Right ventricle myocardium inferior (tissue), 1 donor: Measurements from ENCODE around the gene PRND. TPM values are rescaled to one million over a fixed set of nuclear protein-coding genes. Genes with fewer than 3 reads are reported as not detected.
A peak's percentile ranks its signal among the peaks of the same experiment; 100 is the strongest.
"Not testable (repeated sequence)": the region's sequence is repeated elsewhere in the genome, so short reads cannot be mapped to it uniquely, and the experiment has no call there.

Source experiments
- ATAC-seq: fragments of 200-7000 bp; cut with Tn5 transposase; one replicate; pipeline ENCODE4 v1.9.1; 2020; ENCODE audit warnings: mild to moderate bottlenecking, moderate library complexity
- DNase-seq: peaks from one replicate; pipeline ENCODE4 v3.0.0; 2021; ENCODE audit errors: missing footprints
- intact Hi-C: fragments of 100-400 bp; cut with DNase I; formaldehyde crosslinking; loops from one replicate; pipeline ENCODE4 v1.11.0; 2022
- total RNA-seq: library from RNA; stranded (reverse); fragmentation: NEBNext Ultra II Directional; extraction: Animal tissue kit (Norgen Biotek cat#: 25700); gene quantifications from one replicate; pipeline ENCODE4 v1.2.1, GENCODE V29; 2021
- donor health status: DM: no; HTN: yes; CAD: no; lungs with severe emphysema.

PRND gene
- total RNA-seq, 1 donor from 2014 or later = not detected

DNA sequence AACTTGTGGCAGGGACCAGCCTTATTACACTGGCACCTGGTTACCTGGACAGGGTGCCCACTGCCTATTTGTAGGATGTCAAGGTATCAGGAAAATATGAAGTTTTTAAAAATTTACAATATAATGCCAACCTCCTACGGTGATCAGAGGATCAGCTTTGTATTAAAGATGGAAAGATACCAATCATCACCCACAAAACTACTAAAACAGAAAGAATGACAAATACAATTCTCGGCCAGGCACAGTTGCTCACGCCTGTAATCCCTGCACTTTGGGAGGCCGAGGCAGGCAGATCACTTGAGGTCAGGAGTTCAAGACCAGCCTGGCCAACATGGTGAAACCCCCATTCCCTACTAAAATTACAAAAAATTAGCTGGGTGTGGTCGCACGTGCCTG lies 18.4 kb upstream of the PRND start:
- intact Hi-C loops = no loop called here
- no peak for ATAC-seq
- DNase-seq = no peak

DNA sequence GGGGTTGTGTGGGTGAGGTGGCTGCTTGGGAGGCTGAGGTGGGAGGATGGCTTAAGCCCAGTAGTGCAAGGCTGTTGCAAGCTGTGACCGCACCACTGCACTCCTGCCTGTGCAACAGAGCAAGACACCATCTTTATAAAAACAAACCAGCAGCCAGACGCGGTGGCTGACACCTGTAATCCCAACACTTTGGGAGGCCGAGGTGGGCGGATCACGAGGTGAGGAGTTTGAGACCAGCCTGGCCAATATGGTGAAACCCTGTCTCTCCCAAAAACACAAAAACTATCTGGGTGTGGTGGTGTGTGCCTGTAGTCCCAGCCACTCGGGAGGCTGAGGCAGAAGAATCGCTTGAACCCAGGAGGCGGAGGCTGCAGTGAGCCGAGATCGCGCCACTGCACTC lies 14.8 kb upstream of the PRND start:
- intact Hi-C loops = not testable (repeated sequence)

DNA sequence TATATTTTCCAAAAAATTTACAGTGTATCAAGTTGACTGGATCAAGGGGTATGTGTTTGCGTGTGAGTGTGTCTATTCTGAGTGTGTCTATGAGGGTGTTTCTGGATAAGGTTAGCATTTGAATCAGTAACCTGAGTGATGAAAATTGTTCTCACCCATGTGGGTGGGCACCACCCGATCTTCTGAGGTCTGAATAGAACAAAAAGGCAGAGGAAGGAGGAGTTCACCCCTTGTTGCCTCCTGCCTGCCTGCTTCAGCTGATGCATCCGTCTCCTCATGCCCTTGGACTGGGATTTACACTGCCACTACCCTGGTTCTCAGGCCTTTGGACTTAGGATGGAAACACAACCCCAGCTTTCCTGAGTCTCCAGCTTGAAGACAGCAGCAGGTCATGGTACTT lies 13.7 kb upstream of the PRND start:
- intact Hi-C loops = no loop called here
- DNase-seq = no peak
- ATAC-seq = no peak

More for the DNA sequence above, 14.8 kb upstream of the PRND start:
- not testable (repeated sequence) for DNase-seq, ATAC-seq

DNA sequence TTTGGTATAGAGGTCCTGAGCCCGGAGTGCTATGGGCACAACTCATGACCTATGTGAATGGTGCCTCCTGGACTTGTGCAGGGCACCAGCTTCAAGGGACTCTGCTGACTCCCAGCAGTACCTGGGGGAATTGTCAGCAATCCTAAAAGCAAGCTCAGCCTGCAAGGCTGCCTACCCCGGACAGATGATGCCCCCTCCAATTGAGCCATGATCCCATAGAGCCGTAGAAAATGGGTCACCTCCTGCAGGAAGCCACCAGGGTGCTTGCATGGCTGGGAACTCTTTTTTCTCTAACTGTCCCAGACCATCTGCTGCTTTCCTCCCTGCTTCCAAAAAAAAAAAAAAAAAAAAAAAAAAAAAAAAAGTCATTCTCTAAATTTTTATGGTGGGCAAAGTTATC lies 12.9 kb upstream of the PRND start:
- intact Hi-C loops = no loop called here
- ATAC-seq = no peak
- DNase-seq = no peak

GRCh38 chr20:4709261-4710105 lies 12.2 kb upstream of the PRND start:
- intact Hi-C loops = no loop called here
- ATAC-seq (no peak), DNase-seq (no peak)

- DNase-seq (no peak), ATAC-seq (no peak)
- intact Hi-C loops = no loop called here
Measured at GRCh38 chr20:4710106-4710475, 11.6 kb upstream of the PRND start.

- intact Hi-C loops = no loop called here
- DNase-seq (no peak), ATAC-seq (no peak)
Measured at GRCh38 chr20:4711511-4711910, 10.2 kb upstream of the PRND start.

- DNase-seq (no peak), ATAC-seq (no peak)
- intact Hi-C loops = no loop called here
Measured at GRCh38 chr20:4713401-4713800, 8.3 kb upstream of the PRND start.

DNA sequence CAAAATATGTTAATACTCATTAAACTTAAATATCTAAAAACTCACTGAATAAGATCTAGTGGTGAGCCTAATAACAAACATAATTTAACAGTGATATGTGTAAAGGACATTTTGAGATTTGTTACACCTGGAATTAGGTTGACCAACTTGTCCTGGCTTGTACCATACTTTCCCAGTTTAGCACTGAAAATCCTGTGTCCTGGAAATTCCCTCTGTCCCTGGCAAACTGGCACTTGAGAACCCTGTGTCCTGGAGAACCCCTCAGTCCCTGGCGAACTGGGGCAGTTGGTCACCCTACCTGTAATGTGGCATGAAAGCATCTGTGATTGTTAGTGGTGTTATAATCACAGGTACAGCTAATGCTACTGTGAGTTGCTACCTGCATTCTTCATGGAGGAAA lies 6.9 kb upstream of the PRND start:
- ATAC-seq (no peak), DNase-seq (no peak)
- intact Hi-C loops = no loop called here

GRCh38 chr20:4717816-4718570 lies 3.7 kb upstream of the PRND start:
- ATAC-seq (no peak), DNase-seq (no peak)
- intact Hi-C loops = no loop called here

GRCh38 chr20:4719190-4719589 lies 2.5 kb upstream of the PRND start:
- intact Hi-C loops = no loop called here
- ATAC-seq = no peak
- DNase-seq = no peak

DNA sequence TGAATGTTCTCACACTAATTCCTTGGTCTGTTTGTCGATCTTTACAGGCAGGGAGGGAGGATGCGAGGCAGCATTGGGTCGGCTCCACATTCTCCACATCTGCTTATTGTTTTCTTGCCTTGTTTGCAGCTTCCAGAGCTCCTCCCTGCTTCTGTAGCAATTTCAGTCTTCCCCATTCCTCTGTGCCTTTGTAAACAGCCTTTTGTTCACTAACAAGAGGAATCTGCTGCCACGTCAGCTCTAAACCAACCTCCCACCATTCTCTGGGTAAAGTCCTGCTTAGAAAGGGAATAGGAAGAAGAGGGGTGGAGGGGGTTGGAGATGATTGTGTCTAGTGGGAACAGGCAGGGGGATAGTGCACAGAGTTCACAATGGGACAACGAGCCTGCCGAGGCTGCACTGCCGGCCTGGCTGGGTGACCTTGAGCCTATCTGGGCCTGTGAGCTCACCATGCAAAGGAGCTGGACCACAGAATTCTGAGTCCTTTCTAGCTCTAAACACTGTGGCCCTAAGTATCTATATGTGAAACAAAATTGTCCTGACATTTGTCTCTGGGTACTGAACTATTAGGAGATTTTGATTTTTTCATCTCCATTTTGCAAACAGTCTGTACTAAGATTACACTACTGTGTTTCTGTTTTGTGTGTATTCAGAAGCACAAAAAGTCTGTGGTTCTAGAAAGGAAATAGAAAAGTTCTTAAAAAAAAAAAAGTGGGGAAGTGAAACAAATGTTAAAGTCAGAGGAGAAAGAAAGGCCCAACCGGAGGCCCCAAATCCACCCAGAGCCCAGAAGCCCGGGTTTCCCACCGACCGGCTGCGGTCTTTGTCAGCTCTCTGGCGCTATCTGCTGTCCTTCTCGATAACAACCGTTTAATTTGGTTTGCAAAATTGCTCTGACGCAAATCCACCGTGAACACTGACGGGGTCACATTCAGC lies 1.4 kb upstream of the PRND start:
- peak; percentile 85 for ATAC-seq
- intact Hi-C loops = loop anchor here (1.0 kb wide), 1 partner anchor 113 kb away; no protein-coding TSS in a partner anchor
- DNase-seq = peak; percentile 84

GRCh38 chr20:4720977-4721349 lies 746 bp upstream of the PRND start:
- peak; percentile 20 for ATAC-seq
- intact Hi-C loops = loop anchor here (1.0 kb wide), 1 partner anchor 114 kb away; no protein-coding TSS in a partner anchor

GRCh38 chr20:4722571-4722970 lies 862 bp downstream of the PRND start:
- ATAC-seq = no peak
- intact Hi-C loops = no loop called here

More at GRCh38 chr20:4720977-4721349, 746 bp upstream of the PRND start:
- no peak for DNase-seq

GRCh38 chr20:4722993-4723392 lies 1.3 kb downstream of the PRND start:
- intact Hi-C loops = no loop called here
- ATAC-seq (no peak), DNase-seq (no peak)

More at GRCh38 chr20:4722571-4722970, 862 bp downstream of the PRND start:
- no peak for DNase-seq

DNA sequence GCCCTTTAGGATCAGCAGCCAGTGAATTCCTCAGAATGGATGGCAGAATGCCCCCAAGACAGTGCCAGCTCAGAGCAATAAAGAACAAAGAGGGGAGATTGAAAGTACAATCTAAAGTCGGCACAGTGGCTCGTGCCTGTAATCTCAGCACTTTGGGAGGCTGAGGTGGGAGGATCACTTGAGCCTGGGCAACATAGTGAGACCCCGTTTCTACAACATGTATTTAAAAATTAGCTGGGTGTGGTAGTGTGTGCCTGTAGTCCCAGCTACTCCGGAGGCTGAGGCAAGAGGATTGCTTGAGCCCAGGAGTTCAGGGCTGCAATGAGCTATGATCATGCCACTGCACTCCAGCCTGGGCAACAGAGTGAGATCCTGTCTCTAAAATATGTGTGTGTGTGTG lies 1.8 kb downstream of the PRND start:
- ATAC-seq, DNase-seq, intact Hi-C loops: not testable (repeated sequence)

GRCh38 chr20:4724459-4725262 lies 3.0 kb downstream of the PRND start:
- DNase-seq (no peak), ATAC-seq (no peak)
- intact Hi-C loops = no loop called here

- intact Hi-C loops = no loop called here
- no peak for ATAC-seq
- no peak for DNase-seq
Measured at GRCh38 chr20:4725263-4725550, 3.5 kb downstream of the PRND start.
